Vagina (tissue), 2 donors: ENCODE data around the gene OXCT1. TPM values are rescaled to one million over a fixed set of nuclear protein-coding genes. Genes with fewer than 3 reads are reported as not detected.

Experiments
- DNase-seq, 2 donors: peaks; one replicate each; pipeline ENCODE4 v3.0.0-alpha.2; 2017; ENCODE audit errors: extremely low spot score in 2 of 2
- H3K27ac ChIP-seq: fragments of 200-600 bp; sonication (generic); one replicate; pipeline ENCODE4 v1.5.1; 2019
- H3K27me3 ChIP-seq: fragments of 200-600 bp; sonication (generic); one replicate; pipeline ENCODE4 v1.5.1; 2019
- H3K36me3 ChIP-seq, 2 donors: fragments of 200-600 bp; sonication (generic); one replicate each; pipeline ENCODE4 v1.5.1; 2017 to 2019
- H3K4me1 ChIP-seq: fragments of 200-600 bp; sonication (generic); one replicate; pipeline ENCODE4 v1.5.1; 2019
- H3K4me3 ChIP-seq, 2 donors: fragments of 200-600 bp; sonication (generic); 1 replicate in 1 of 2; 2 replicates in 1 of 2; pipeline ENCODE4 v1.5.1; 2016 to 2019
- H3K9me3 ChIP-seq: fragments of 200-600 bp; sonication (generic); one replicate; pipeline ENCODE4 v1.5.1; 2019
- CTCF ChIP-seq, 3 experiments: fragments of 450-650 bp in 2 of 3; fragments of 200-600 bp in 1 of 3; sonication (generic) in 1 of 3; IDR thresholded peaks; one replicate each; pipeline ENCODE4 v1.5.1; 2017 to 2019; ENCODE audit warnings: antibody characterized with exemption in 3 of 3, mild to moderate bottlenecking in 2 of 3, moderate library complexity in 2 of 3
- POLR2A ChIP-seq, 2 donors: fragments of 450-650 bp; IDR thresholded peaks; one replicate each; pipeline ENCODE4 v1.6.1; 2017; ENCODE audit warnings: antibody characterized with exemption in 2 of 2, mild to moderate bottlenecking in 2 of 2, moderate library complexity in 2 of 2
- POLR2AphosphoS5 ChIP-seq, 2 donors: sonication (generic); formaldehyde crosslinking; IDR thresholded peaks; one replicate each; pipeline ENCODE4 v1.9.0; 2017; ENCODE audit warnings: antibody characterized with exemption in 2 of 2, mild to moderate bottlenecking in 2 of 2, low read depth in 1 of 2; ENCODE audit not compliant: insufficient read depth in 1 of 2
- intact Hi-C: fragments of 100-400 bp; cut with DNase I; formaldehyde crosslinking; loops from one replicate; pipeline ENCODE4 v1.15.1; 2023
- total RNA-seq: library from RNA; depleted of rRNA; stranded (reverse); fragments of >200 nt; gene quantifications from one replicate; pipeline ENCODE4 v1.2.3, GENCODE V29; 2016

Gene OXCT1
- total RNA-seq, 1 donor from 2014 or later = 15.5 TPM

GRCh38 chr5:41764650-41765049 is 105.6 kb downstream of the OXCT1 start:
- DNase-seq = no peak
- Histone ChIP-seq H3K27me3 (no peaks in the 10 kb centered on the region), H3K4me3 (no peak overlapping the region), H3K4me1 (peaks cover 16% of the 10 kb centered on the region), H3K27ac (no peak overlapping the region), H3K9me3 (no peaks in the 10 kb centered on the region), H3K36me3 (peaks cover 0 to 19% of the 10 kb centered on the region in 2 donors)
- intact Hi-C loops = no loop called here
- no peak for TF ChIP-seq POLR2AphosphoS5 (IDR thresholded peaks at IDR 0.05; ENCODE audit: insufficient read depth in 1 of 2, low read depth in 1 of 2)
- no peak for TF ChIP-seq POLR2A (IDR thresholded peaks at IDR 0.05)
- no peak for TF ChIP-seq CTCF (IDR thresholded peaks at IDR 0.05)

GRCh38 chr5:41763574-41763973 is 106.7 kb downstream of the OXCT1 start:
- Histone ChIP-seq H3K27me3 (no peaks in the 10 kb centered on the region), H3K4me3 (no peak overlapping the region), H3K4me1 (peaks cover 16% of the 10 kb centered on the region), H3K27ac (no peak overlapping the region), H3K36me3 (peaks cover 0 to 15% of the 10 kb centered on the region in 2 donors), H3K9me3 (no peaks in the 10 kb centered on the region)
- no peak for DNase-seq
- intact Hi-C loops = no loop called here
- TF ChIP-seq CTCF (IDR thresholded peaks at IDR 0.05) (no peak), POLR2AphosphoS5 (IDR thresholded peaks at IDR 0.05; ENCODE audit: insufficient read depth in 1 of 2, low read depth in 1 of 2) (no peak), POLR2A (IDR thresholded peaks at IDR 0.05) (no peak)

GRCh38 chr5:41763081-41763480 is 107.1 kb downstream of the OXCT1 start:
- no peak overlapping the region for H3K27ac ChIP-seq
- DNase-seq = no peak
- peaks cover 16% of the 10 kb centered on the region for H3K4me1 ChIP-seq
- TF ChIP-seq POLR2AphosphoS5 (IDR thresholded peaks at IDR 0.05; ENCODE audit: insufficient read depth in 1 of 2, low read depth in 1 of 2) (no peak), POLR2A (IDR thresholded peaks at IDR 0.05) (no peak), CTCF (IDR thresholded peaks at IDR 0.05) (no peak)
- H3K36me3 ChIP-seq = peaks cover 0 to 15% of the 10 kb centered on the region in 2 donors
- intact Hi-C loops = no loop called here
- H3K27me3 ChIP-seq = no peaks in the 10 kb centered on the region
- no peak overlapping the region for H3K4me3 ChIP-seq
- no peaks in the 10 kb centered on the region for H3K9me3 ChIP-seq

- TF ChIP-seq POLR2AphosphoS5 (IDR thresholded peaks at IDR 0.05; ENCODE audit: insufficient read depth in 1 of 2, low read depth in 1 of 2) (no peak), POLR2A (IDR thresholded peaks at IDR 0.05) (no peak), CTCF (IDR thresholded peaks at IDR 0.05) (no peak)
- no peak for DNase-seq
- no peaks in the 10 kb centered on the region for H3K27me3 ChIP-seq
- no peak overlapping the region for H3K4me3 ChIP-seq
- no peaks in the 10 kb centered on the region for H3K9me3 ChIP-seq
- intact Hi-C loops = no loop called here
- H3K36me3 ChIP-seq = peaks cover 0 to 15% of the 10 kb centered on the region in 2 donors
- no peak overlapping the region for H3K27ac ChIP-seq
- peaks cover 16% of the 10 kb centered on the region for H3K4me1 ChIP-seq
These were observed 107.8 kb downstream of the OXCT1 start for GRCh38 chr5:41762426-41762825.

GRCh38 chr5:41761663-41762062 is 108.6 kb downstream of the OXCT1 start:
- TF ChIP-seq CTCF (IDR thresholded peaks at IDR 0.05) = no peak
- TF ChIP-seq POLR2A (IDR thresholded peaks at IDR 0.05) = no peak
- no peak for TF ChIP-seq POLR2AphosphoS5 (IDR thresholded peaks at IDR 0.05; ENCODE audit: insufficient read depth in 1 of 2, low read depth in 1 of 2)
- intact Hi-C loops = no loop called here
- Histone ChIP-seq H3K4me3 (no peak overlapping the region), H3K36me3 (peaks cover 0 to 15% of the 10 kb centered on the region in 2 donors), H3K9me3 (no peaks in the 10 kb centered on the region), H3K27ac (no peak overlapping the region), H3K27me3 (no peaks in the 10 kb centered on the region), H3K4me1 (peaks cover 16% of the 10 kb centered on the region)
- no peak for DNase-seq
